ENCODE data around the gene GP9.

DNA sequence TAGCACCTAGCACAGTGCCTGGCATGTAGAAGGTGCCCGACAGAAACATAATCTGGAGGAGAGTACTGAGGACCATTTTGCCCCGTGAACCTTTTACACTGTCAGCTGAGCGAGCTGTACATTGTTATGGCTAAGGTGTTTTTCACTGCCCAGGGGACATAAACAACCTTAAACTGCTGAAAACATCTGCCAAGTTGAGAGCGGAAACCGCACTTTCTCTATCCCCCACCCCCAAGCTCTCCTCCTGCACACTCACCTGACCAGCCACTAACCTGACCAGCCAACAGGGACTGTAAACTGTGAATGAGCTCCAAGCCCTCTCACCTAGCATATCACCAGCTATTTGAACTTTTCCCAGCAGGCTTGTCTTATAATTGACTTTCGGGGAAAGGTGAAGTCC, 43.5 kb downstream of the GP9 start:
- TF ChIP-seq POLR2AphosphoS5 (IDR thresholded peaks at IDR 0.05) (no peak), POLR2A (IDR thresholded peaks at IDR 0.05) (no peak)
- TF ChIP-seq, protein P1, sequence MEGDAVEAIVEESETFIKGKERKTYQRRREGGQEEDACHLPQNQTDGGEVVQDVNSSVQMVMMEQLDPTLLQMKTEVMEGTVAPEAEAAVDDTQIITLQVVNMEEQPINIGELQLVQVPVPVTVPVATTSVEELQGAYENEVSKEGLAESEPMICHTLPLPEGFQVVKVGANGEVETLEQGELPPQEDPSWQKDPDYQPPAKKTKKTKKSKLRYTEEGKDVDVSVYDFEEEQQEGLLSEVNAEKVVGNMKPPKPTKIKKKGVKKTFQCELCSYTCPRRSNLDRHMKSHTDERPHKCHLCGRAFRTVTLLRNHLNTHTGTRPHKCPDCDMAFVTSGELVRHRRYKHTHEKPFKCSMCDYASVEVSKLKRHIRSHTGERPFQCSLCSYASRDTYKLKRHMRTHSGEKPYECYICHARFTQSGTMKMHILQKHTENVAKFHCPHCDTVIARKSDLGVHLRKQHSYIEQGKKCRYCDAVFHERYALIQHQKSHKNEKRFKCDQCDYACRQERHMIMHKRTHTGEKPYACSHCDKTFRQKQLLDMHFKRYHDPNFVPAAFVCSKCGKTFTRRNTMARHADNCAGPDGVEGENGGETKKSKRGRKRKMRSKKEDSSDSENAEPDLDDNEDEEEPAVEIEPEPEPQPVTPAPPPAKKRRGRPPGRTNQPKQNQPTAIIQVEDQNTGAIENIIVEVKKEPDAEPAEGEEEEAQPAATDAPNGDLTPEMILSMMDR (IDR thresholded peaks at IDR 0.05) = no peak
